OCI-LY1 (cell line): Measurements from ENCODE around the gene BRINP1.

Source experiments
- EZH2 ChIP-seq: fragments of 200-600 bp; sonication (generic), shearing (Covaris generic); IDR thresholded peaks from 2 replicates; pipeline ENCODE4 v1.8.0; 2017; ENCODE audit warnings: borderline replicate concordance, mixed run types, mild to moderate bottlenecking, antibody characterized with exemption, low read length, moderate library complexity, mixed read lengths
- TF ChIP-seq, protein P1 (sequence below): fragments of 200-600 bp; sonication (generic), shearing (Covaris generic); IDR thresholded peaks from 2 replicates; pipeline ENCODE4 v1.5.1; 2017; ENCODE audit warnings: mild to moderate bottlenecking, antibody characterized with exemption, low read length, moderate library complexity, mixed read lengths

DNA sequence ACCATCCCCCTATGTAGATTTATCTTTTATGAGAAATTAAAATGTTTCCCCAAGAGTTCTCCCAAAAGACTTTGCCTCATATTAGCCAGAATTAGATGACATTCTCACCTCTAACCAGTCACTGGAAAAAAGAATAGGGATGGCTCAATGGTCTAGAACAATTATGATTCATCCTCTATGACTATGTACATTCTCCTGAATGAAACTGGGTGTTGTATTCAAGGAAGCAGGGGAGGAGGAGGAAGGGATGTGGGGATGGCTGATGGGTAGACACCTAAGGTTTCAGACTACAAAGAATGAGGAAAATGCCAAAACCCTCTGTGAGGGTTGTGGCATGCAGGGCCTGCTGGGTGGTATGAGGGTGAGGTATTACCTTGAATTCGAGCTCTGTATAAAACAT is 49.5 kb upstream of the BRINP1 start:
- TF ChIP-seq, protein P1, sequence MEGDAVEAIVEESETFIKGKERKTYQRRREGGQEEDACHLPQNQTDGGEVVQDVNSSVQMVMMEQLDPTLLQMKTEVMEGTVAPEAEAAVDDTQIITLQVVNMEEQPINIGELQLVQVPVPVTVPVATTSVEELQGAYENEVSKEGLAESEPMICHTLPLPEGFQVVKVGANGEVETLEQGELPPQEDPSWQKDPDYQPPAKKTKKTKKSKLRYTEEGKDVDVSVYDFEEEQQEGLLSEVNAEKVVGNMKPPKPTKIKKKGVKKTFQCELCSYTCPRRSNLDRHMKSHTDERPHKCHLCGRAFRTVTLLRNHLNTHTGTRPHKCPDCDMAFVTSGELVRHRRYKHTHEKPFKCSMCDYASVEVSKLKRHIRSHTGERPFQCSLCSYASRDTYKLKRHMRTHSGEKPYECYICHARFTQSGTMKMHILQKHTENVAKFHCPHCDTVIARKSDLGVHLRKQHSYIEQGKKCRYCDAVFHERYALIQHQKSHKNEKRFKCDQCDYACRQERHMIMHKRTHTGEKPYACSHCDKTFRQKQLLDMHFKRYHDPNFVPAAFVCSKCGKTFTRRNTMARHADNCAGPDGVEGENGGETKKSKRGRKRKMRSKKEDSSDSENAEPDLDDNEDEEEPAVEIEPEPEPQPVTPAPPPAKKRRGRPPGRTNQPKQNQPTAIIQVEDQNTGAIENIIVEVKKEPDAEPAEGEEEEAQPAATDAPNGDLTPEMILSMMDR: no peak
- no peak for TF ChIP-seq EZH2
